ENCODE data around the gene DVL3. TPM values are rescaled to one million over a fixed set of nuclear protein-coding genes. Genes with fewer than 3 reads are reported as not detected.
"Not testable (repeated sequence)": the region's sequence is repeated elsewhere in the genome, so short reads cannot be mapped to it uniquely, and the experiment has no call there.

Gene DVL3
- polyA plus RNA-seq (2012; ENCODE audit: insufficient read depth, insufficient read length, low read depth), result 210 TPM

- Histone ChIP-seq H3K4me1 (peaks cover 4% of the 10 kb centered on the region; the same call in 1 of the 2 replicates), H3K9me3 (no peaks in the 10 kb centered on the region), H3K36me3 (no peaks in the 10 kb centered on the region), H3K27me3 (no peaks in the 10 kb centered on the region), H3K4me3 (ENCODE audit: low read depth, low read length) (peak within 1 kb of the TSS; percentile 95)
- peak; percentile 66 for DNase-seq
- TF ChIP-seq CTCF (IDR thresholded peaks at IDR 0.05; ENCODE audit: low read depth, low read length), result no peak
These were observed at the start of gene DVL3 for GRCh38 chr3:184154885-184155643. TSS of gene DVL3 (plus strand) at chr3:184155377. CDS start at chr3:184155636, 259 bp downstream.

- H3K9me3 ChIP-seq, result no peaks in the 10 kb centered on the region
- H3K36me3 ChIP-seq, result no peaks in the 10 kb centered on the region
- no peak overlapping the region for H3K4me3 ChIP-seq (ENCODE audit: low read depth, low read length)
- TF ChIP-seq CTCF (IDR thresholded peaks at IDR 0.05; ENCODE audit: low read depth, low read length), result no peak
- H3K27me3 ChIP-seq, result peaks cover 15% of the 10 kb centered on the region
- H3K4me1 ChIP-seq, result no peaks in the 10 kb centered on the region; the same call in 1 of the 2 replicates
- DNase-seq, result no peak
These were observed 44.9 kb upstream of the DVL3 start for GRCh38 chr3:184110316-184110725.

- Histone ChIP-seq H3K4me1 (no peaks in the 10 kb centered on the region; the same call in 1 of the 2 replicates), H3K27me3 (peaks cover 37% of the 10 kb centered on the region), H3K4me3 (ENCODE audit: low read depth, low read length) (no peak overlapping the region), H3K36me3 (no peaks in the 10 kb centered on the region), H3K9me3 (no peaks in the 10 kb centered on the region)
- no peak for DNase-seq
- no peak for TF ChIP-seq CTCF (IDR thresholded peaks at IDR 0.05; ENCODE audit: low read depth, low read length)
These were observed 39.2 kb upstream of the DVL3 start for GRCh38 chr3:184116017-184116416.

- no peak for TF ChIP-seq CTCF (IDR thresholded peaks at IDR 0.05; ENCODE audit: low read depth, low read length)
- Histone ChIP-seq H3K9me3 (no peaks in the 10 kb centered on the region; the same call in 1 of the 2 replicates), H3K4me1 (no peaks in the 10 kb centered on the region; the same call in 1 of the 2 replicates), H3K36me3 (no peaks in the 10 kb centered on the region), H3K4me3 (ENCODE audit: low read depth, low read length) (no peak overlapping the region), H3K27me3 (peaks cover 36% of the 10 kb centered on the region)
- no peak for DNase-seq
These were observed 37.5 kb upstream of the DVL3 start for GRCh38 chr3:184117636-184118035.

GRCh38 chr3:184121031-184121430, 34.1 kb upstream of the DVL3 start:
- H3K4me1 ChIP-seq; H3K36me3 ChIP-seq; H3K9me3 ChIP-seq; DNase-seq; H3K4me3 ChIP-seq (ENCODE audit: low read depth, low read length): not testable (repeated sequence)
- peaks cover 23% of the 10 kb centered on the region for H3K27me3 ChIP-seq

GRCh38 chr3:184126006-184126405, 29.2 kb upstream of the DVL3 start:
- Histone ChIP-seq H3K4me3 (ENCODE audit: low read depth, low read length) (no peak overlapping the region), H3K4me1 (no peaks in the 10 kb centered on the region), H3K27me3 (peaks cover 3% of the 10 kb centered on the region), H3K36me3 (no peaks in the 10 kb centered on the region), H3K9me3 (no peaks in the 10 kb centered on the region; the same call in 1 of the 2 replicates)
- DNase-seq, result no peak
- no peak for TF ChIP-seq CTCF (IDR thresholded peaks at IDR 0.05; ENCODE audit: low read depth, low read length)

Data from BE2C (cell line).